ENCODE measurements around the gene LRP8.
"Not testable (repeated sequence)": the region's sequence is repeated elsewhere in the genome, so short reads cannot be mapped to it uniquely, and the experiment has no call there.

LRP8 gene

DNA sequence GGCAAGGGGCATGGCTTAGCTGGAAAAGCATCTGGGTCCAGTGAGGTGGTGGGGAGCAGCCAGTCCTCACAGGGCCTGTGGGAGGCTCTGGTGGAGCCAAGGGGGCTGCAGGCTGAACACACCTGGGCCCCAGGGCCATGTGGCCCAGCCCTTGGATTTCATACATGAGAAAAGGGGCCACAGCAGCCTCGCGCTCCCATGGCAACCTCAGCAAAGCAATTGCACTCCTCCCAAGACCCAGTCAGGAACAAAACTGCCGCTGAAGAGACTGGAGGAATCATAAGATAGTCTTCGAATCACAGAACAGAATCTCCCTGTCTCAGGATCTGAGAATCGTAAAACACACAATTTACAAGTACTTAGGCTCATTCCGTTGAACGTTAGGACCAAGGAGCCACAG, 24.6 kb downstream of the LRP8 start:
- DNase-seq: no peak

DNA sequence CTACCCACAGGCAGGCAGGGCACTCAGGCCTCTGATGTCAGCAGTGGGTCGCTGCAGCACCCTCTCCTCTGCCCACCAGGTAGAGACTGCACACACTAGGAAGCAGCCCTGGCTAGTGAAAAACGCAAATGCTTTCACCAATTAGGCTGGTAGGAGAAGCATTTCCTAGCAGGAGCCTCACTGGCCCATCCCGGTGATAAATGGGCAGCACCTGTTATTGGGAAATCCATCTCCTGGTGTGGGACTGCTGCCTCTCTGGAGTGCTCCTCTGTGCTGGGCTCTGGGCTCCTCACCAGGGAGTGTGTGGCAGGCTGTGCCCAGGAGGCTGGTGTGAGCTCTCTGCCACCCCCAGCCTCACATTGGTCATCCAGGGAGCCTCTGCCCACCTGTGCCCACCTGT, 28.6 kb downstream of the LRP8 start:
- no peak for DNase-seq

DNA sequence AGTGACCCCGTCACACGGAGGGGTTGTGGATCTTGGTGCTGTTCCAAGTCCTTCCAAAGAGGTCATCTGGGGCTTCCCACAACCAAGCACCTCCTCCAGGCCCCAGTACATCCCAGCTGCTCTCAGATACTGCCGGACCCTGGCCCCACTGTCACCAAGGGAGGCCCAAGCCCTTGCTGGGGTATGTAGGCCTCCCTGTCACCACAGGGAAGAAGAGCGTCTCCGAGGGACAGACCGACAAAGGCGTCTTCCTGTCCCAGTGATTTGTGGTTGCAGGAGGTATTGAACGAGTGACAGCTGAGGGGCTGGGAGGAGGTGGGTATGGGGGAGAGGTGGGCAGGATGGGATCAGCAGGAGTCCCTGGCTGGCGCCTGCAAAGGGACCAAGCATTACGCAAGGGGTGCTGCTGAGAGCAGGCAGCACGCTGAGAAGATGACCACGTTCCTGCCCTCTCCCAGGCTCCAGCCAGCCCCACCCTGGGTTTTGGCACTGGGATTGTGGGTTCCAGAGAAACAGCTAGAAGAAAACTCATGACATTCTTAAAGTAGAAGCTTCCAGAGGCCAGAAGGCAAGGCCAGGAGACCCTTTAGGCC, 29.7 kb downstream of the LRP8 start:
- no peak for DNase-seq

DNA sequence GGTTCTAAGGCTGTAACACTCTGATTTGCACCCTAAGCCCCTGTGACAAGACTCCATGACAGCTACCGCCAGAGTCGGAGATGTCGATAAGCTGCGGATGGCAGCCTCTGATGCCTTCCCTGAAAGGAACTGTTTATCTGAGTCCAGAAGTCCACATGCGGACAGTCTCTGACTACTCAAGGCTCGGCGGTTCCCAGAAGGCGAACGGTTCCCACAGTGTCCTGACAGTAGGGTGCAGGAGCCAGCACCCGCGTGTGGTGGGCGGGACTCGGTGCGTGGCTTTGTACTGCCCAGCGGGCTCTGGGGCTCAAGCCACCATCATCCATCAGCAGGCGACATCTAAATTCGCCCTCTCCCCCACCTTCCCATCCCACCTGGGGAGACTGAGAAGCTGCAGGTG, 30.7 kb downstream of the LRP8 start:
- DNase-seq: no peak

DNA sequence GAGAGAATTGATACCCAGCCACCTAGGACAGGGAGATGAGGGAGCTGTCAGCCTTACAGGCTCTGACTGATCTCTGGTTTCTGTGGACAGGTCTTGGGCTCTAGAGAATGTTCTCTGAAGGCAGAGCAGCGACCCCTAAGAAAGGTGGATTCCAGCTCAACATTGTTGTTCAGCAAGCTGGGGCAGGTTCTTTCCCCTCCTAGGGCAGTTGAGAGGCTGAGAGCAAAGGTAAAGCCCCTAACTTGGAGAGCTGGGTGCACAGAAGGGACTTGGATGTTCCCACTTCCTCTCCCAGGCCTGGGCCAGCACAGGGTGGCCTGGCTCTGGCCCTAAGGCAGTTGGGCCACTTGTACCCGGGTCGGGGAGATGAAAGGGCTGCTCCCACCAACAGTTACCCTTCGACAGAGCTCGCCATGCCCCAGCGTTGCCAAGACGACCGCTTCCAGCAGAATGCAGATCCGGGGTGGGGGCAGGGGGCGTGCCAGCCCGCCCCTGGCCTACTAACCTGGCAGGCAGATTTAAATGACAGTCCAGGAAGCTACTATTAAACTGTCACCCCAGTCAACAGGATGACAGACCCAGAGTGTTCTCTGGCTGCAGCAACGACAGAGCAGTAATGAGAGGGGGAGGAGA, 31.6 kb downstream of the LRP8 start:
- no peak for DNase-seq

DNA sequence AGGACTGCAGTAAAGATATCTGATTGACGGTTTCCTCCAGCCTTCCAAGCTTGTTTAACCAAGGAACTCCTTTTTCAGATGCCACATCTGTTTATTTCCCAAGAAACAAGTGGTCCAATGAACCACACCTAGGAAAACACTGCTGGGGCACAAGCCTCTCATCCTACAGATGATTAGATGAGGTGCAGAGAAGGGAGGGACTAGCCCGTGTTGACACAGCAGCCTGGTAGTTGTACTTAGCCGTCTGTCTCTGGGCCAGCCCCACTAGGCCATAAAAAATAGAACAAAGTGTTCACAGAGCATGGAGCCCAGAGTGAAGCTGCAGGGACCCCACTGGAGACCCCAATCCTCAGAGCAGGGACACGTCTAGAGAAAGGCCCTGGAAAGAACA, 32.1 kb downstream of the LRP8 start:
- no peak for DNase-seq

DNA sequence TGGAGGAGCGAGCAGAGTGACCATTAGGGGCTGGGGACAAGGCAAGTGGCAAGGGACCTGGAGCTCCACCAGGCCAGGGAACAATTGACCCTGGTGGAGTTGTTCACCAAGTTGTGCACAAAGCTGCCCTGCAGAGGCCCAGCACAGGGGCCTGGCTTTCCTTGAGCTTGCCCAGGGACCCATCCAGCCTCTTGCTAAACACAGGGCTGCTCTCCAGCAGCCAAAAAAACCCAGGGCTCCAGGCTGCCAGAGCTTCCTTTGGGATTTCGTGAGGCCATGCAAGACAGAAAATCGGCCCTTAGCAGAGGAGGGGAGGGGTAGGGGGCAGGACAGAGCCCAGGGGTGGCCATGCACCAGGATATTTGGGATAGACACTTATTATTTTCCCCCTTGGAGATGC, 32.6 kb downstream of the LRP8 start:
- no peak for DNase-seq

DNA sequence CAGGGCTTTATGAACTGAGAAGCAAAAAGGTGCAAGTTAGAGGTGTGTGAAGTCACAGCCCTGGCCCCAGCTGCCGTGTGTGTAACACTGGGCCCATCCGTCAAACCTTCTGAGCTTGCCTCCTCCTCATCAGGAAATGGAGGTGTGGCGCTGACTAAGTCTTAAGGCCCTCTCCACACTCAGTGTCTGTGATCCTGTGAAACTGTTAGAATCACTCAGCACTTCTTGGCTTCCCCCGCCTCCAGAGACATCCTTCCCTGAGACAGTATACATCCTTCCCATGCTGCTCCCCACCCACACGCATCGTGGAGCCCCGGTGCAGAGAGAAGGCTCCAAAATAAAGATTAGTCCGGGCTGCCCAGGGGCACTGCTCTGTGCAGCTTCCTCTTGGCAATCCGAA, 33.3 kb downstream of the LRP8 start:
- DNase-seq: peak; percentile 60

DNA sequence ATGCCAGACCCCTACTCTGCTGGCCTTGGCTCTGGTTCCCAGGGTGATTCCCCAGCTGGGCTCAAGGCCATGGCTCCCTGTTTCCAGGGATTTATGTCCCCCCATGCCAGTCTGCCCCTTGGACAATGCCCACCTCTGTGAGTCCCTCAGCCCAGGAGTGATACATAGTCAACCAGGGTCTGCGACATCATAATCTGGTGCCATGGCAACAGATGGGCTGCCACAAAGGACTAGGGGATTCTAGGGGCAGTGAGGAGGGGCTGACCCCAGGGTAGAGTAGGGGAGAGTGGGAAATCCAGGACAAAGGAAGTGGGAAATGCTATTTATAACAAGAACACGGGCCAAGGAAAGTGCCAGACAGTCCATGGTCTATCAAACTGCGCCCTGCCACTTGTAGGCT, 33.8 kb downstream of the LRP8 start:
- no peak for DNase-seq

DNA sequence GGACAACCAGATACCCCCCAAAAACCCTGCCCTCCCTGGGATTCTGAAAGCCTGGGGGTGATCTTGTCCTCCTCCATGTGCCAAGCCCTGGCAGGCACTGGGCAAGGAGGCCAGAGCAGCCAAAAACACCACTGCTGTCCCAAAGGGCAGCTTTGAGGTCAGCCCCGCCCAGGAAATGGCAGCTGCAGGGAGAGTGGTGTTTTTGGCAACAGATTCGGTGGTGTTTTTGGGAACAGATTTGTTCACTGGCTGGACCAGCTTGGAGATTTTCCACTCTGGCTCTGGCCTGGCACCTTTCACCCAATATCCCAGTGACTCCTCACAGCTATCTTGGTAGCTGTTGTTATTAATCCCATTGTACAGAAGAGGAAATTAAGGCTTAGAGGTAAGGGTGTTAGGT, 34.7 kb downstream of the LRP8 start:
- DNase-seq: no peak

DNA sequence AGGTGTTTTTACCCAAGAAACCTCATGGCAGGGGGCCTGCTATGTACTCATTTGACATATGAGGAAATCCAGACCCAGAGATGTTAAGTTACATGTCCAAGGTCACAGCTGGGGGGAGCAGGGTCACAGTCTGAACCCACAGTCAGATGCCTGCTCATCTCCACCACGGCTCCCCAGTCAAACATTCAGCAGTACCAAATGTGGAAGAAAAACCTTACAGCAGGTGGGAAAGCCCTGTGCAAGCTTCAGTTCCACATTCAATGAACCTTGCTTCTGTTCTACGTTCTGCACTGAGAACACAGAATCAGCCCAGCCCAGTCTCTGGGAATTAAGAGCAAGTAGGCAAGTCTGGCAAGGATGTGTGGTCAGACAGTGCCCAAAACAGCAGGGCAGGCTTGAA, 35.2 kb downstream of the LRP8 start:
- no peak for DNase-seq

DNA sequence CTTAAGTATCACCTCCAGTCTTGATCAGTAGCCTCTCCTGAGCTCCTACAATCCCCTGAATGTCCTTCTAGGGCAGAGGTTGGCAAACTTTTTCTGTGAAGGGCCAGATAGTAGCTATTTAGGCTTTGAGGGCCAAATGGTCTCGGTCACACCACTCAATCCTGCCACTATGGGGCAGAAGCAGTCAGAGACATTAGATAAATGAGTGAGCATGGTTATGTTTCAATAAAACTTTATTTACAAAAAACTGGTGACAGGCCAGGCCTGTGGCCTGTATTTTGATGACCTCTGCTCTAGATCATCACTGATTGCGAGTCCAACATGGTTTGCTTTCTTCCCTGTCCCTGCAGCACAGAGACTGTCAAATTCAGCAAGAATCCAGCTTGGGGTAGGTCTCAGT, 36.3 kb downstream of the LRP8 start:
- no peak for DNase-seq

DNA sequence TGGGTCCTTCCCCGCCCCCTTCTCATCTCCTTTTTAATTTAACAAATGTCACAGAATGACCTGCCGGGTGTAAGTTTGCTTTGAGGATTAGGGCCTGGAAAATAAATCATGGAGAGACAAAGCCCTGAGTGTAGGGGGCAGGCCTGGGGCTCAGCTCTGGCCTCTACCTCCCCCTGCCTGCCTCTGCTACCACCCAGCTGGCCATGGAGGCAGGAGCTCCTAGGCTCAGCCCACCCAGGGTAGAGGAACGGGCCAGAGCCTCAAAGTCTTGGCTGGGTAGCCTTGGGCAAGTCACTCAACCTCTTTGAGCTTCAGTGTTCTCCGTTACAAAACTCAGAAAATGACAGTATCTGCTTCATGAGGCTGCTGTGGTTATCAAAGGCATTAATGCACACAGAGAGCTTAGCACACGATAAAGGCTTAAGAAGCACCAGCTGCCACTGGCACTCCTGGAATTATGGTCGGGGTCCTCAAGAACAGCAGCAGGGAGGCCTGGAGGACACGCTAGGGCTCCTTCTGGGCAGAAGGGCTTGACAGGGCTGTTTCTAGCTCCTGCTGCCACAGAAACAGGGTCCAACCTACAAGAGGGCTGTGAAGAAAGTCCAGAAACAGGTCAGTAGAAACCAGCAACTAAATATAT, 39.0 kb downstream of the LRP8 start:
- no peak for DNase-seq

DNA sequence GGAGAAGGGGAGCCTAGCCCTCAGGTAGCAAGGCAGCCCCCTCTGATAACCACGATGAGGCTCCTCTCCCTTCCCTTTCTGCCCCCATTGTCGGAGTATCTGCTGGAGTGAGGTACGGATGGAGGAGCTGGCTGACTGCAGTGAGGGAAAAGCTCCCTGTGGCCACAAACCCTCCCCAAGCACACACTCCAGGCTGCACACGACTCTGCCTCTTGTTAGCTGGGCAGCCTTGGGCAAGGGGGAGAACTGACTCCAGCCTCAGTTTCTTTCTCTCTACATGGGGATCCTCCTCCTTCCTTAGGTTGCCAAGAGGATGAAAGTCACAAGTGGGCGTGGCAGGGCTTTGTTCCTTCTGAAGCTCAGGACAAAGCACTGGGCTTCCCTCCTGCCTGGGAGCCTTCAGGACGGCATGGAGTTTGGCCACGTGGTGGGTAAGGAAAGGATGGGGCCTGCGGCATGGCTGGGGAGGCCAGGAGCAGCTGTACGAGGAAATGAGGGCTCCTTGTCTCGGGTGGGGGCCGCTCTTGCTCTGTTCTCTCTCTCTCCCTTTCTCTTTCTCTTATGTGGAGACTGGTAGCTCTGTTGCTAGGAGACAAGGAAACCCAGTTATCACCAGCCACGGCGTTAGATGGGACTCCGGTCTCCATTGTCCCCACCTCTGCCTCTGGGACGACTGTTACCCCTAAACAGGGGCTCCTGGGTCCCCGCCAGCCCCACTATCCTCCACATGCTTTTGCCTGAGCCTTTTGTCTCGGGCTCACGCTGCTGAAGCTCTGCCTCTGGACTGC, 39.7 kb downstream of the LRP8 start:
- no peak for DNase-seq

DNA sequence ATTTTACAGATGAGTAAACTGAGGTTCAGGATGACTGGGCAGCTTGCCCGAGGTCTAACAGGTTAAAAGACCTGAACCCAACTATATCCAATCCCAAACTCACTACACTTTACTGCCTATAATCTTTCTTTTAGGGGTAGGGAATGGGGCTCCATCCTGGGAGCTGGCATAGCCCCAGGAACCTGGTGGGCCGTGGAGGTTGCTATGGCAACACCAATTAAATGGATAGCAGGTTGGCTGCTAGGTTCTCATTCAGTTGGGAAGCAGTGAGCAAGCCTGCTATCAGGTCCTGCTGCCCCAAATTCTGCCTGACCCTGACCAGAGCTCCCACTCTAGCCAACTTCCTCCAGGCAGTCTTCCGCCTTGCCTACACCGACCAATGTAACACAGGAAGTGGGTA, 40.9 kb downstream of the LRP8 start:
- no peak for DNase-seq

DNA sequence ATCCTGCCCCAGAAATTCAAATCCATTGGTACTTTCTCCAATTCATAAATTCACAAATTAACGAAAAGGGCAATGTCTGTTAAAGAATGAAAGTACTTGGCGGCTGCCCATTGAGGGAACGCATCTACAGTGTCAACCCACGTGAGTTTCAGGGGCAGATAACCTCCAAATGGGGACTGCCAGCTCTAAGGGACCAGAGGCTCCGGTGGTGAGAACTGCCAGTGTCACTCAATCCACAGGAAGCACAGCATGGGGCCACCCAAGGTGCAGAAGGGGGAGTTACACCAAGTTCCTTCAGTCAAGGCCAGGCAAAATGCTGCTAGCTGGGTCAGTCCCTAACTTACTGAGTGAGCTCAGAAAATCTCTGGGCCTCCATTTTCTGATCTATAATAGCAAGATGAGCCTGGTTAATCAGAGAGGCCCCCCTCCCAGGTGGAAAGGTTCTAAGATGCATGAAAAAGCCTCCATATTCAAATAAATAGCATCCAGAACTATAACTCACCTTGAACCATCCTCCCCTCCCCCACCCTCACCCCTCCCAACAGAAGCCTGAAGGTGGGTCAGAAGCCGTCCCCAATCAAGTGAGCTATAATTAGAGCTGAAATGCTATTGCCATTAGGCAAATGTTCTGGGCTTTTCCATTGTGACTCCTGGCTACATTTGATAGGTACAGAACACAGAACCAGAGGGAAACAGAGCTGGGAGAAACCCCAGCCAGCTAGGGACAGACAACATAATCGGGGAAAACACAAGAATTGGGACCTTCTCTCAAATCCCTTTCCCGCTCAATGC, 41.7 kb downstream of the LRP8 start:
- no peak for DNase-seq

DNA sequence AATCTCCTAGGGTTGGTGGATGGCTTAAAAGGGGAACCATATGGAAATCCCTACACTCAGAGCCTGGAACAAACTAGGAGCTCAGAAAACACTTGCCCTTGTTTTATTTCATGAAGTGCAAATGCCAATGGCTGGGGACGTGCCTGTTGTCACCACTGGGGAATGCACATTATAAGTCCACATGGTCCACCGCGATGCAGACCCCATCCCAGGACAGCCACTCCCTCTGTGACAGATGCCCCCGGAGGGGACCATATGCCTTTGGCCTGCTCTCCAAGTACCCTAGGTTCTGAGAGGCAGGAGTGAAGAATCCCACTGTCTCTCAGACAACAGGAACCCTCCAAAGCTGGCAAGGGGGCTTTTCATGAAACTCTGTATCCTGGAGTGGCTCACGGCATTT, 42.3 kb downstream of the LRP8 start:
- no peak for DNase-seq

DNA sequence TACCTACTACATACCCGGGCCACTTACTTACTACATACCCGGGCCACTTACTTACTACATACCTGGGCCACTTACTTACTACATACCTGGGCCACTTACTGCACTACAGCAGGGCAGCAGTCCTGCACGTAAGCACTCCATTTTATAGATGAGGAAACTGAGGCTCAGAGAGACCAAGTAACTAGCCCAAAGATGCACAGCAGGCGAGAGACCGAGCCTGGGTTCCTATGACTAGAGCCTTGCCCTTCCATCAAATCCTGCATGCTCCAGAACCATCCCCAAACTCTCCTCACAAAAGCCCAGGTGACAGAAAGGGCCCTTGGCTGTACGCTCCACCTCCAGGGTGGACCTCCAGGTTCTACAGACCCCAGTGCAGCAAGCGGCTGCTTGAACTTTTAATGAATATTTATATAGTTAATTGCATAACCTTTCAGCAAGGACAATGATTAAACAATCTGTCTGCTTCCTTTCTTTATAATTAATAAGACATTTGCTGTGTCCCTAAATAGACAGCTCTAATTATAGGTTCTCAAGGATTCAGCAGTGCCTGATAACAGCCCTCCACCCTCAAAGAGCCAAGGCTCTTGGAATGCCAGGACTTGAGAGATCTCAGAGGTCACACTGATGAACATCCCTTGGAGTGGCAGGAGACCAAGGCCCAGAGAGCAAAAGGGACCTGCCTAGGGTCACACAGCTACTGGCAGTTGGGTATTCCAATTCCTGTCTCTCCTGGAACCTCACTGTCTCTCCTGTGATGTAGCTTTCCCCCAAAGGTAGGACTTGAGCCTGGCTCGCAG, 43.4 kb downstream of the LRP8 start:
- no peak for DNase-seq

DNA sequence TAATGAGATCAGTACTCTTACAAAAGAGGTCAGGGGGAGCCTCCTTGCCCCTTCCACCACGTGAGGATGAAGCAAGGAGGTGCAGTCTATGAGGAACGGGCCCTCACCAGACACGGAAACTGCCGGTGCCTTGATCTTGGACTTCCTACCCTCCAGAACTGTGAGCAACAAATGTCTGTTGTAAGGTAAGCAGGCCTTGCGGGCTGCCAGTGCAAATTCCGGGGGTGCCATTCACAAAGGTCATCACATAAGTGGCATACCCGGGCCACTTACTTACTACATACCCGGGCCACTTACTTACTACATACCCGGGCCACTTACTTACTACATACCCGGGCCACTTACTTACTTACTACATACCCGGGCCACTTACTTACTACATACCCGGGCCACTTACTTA, 44.7 kb downstream of the LRP8 start:
- not testable (repeated sequence) for DNase-seq

DNA sequence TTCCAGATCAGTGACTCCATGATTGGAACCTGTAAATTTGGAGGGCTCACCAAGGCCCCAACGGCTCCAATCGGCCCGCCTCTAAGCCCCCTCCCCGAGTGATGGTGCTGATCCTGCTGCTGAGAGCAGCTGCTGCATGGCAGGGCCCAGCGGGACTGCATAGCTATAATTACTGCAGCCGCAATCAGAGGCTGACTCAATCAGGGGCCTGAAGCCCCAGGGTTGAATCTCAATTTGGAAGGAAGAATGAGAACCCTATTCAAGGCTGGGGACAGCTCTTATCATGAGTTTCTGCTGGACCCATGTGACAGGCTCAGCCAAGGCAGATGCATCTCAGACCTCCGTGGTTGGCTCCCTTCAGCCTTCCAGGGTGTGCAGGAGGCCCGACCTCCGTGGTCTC, 46.7 kb downstream of the LRP8 start:
- no peak for DNase-seq

DNA sequence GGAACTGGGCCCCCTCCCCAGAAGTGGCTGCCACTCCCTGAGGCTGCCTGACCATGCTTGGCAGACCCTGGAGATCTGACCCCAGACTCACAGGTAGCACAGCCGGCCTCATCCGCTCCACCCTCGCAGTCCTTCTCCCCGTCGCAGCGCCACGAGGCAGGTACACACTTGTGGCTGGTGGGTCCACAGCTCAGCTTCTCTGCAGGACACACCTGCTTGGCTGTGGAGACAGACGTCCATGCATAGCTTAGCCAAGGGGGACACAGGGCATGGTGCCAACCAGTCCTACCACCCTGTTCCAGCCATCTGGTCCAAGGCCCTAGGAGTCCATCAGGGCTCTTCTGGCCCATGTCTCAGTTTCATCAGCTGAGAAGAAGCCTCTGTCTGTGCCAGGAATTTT, 47.4 kb downstream of the LRP8 start:
- DNase-seq: no peak
